GM18868 (cell line): ENCODE measurements around the gene NPTXR.

Experiments
- ATAC-seq: cut with Tn5 transposase; IDR thresholded peaks from one replicate; pipeline ENCODE4 v1.9.1; 2021; ENCODE audit warnings: mild to moderate bottlenecking, moderate library complexity; ENCODE audit not compliant: unreplicated experiment

The NPTXR gene

GRCh38 chr22:38799265-38800002 lies 44.4 kb downstream of the NPTXR start:
- no peak for ATAC-seq

GRCh38 chr22:38798496-38798895 lies 45.3 kb downstream of the NPTXR start:
- ATAC-seq, result no peak

- no peak for ATAC-seq
These were observed 47.4 kb downstream of the NPTXR start for GRCh38 chr22:38796262-38796957.

GRCh38 chr22:38795569-38795968 lies 48.3 kb downstream of the NPTXR start:
- no peak for ATAC-seq

GRCh38 chr22:38793721-38794466 lies 49.9 kb downstream of the NPTXR start, which contains the start of gene DNAL4:
TSS of gene DNAL4 (minus strand) at chr22:38794143. CDS start at chr22:38782731, 11,412 bp downstream.
- ATAC-seq, result peak; percentile 96

GRCh38 chr22:38793317-38793716 lies 50.5 kb downstream of the NPTXR start:
- ATAC-seq, result no peak

GRCh38 chr22:38792833-38793232 lies 51.0 kb downstream of the NPTXR start:
- no peak for ATAC-seq

GRCh38 chr22:38789606-38790005 lies 54.2 kb downstream of the NPTXR start:
- ATAC-seq, result no peak

GRCh38 chr22:38788846-38789245 lies 55.0 kb downstream of the NPTXR start:
- no peak for ATAC-seq

GRCh38 chr22:38788021-38788816 lies 55.6 kb downstream of the NPTXR start:
- no peak for ATAC-seq

- ATAC-seq, result no peak
These were observed 57.2 kb downstream of the NPTXR start for GRCh38 chr22:38786631-38787030.

- ATAC-seq, result no peak
These were observed 59.0 kb downstream of the NPTXR start for GRCh38 chr22:38784856-38785255.

- ATAC-seq, result no peak
These were observed 59.8 kb downstream of the NPTXR start for GRCh38 chr22:38784035-38784434.

GRCh38 chr22:38783095-38783615 lies 60.7 kb downstream of the NPTXR start:
- no peak for ATAC-seq

GRCh38 chr22:38782402-38783094 lies 61.3 kb downstream of the NPTXR start:
- ATAC-seq, result no peak

GRCh38 chr22:38781033-38781432 lies 62.8 kb downstream of the NPTXR start:
- ATAC-seq, result no peak

- ATAC-seq, result no peak
These were observed 66.6 kb downstream of the NPTXR start for GRCh38 chr22:38777087-38777671.

- ATAC-seq, result no peak
These were observed 67.7 kb downstream of the NPTXR start for GRCh38 chr22:38776086-38776485.

- ATAC-seq, result no peak
These were observed 68.2 kb downstream of the NPTXR start for GRCh38 chr22:38775656-38776055.
